GDM1 (cell line): ENCODE results near the gene OR2C3.
"Not testable (repeated sequence)": the region's sequence is repeated elsewhere in the genome, so short reads cannot be mapped to it uniquely, and the experiment has no call there.

Source experiments
- DNase-seq: peaks from one replicate; lab custom pipeline; 2025; lab: John Stamatoyannopoulos, UW

The OR2C3 gene

DNA sequence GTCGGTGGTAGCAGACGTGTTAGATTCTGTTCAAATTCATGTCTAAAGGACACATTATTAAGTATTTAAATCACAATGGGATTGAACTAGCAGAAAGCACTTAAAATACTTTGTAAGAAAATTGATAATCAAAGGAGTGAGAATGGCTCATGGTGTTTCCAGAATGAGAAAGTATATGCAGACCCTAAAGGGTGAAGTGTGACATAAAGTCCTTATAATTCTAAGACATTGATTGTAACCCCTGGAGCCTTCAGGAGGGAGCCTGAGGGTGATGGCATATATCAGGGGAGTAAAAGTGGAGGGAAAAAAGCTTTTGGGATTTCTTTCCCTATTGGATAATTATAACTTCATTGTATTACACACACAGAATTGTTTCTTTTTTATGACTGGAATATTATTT is at the start of gene OR2C3:
TSS of gene OR2C3 (minus strand) at position 101 of the 400 bp plus-strand sequence. CDS start 3,929 bp downstream, outside the sequence.
- no peak for DNase-seq

DNA sequence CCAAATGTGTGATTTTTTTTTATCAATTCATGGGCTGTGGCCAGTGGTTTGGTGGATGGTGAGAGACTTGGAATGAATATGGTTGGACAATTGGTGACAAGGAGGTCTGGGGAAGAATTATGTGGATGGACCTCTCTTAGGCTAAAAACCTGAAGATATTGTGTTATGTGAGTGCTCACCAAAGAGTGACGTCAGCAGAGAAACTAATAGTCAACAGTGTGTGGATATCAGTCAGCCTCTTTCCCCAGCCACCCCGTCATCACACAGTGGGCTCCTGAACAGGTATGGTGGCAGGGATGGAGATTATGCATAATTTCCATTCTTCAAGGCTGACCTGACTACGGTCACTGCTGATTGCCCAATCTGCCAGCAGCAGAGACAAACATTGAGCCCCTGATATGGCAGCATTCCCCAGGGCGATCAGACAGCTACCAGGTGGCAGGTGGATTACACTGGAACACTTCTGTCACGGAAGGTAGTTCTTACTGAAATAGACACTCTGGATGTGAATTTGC is 42.8 kb upstream of the OR2C3 start:
- no peak for DNase-seq

DNA sequence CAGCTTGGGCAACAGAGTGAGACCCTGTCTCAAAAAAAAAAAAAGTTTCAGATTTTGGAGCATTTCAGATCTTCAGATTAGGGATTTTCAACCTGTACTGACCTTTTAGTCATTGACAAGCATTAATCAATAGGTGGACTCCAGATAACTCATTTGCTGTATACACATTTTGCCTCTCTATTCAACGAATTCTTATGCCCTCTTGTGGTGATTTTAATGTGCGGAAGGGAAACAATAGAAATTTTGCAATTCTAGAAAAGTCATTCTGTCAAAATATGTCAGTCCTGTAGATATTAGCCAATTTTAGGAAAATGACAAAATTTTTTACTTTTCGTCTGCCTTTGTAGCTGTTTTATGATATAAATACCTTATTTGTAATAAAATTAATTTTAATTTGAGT is 40.3 kb upstream of the OR2C3 start:
- DNase-seq: peak; percentile 1

DNA sequence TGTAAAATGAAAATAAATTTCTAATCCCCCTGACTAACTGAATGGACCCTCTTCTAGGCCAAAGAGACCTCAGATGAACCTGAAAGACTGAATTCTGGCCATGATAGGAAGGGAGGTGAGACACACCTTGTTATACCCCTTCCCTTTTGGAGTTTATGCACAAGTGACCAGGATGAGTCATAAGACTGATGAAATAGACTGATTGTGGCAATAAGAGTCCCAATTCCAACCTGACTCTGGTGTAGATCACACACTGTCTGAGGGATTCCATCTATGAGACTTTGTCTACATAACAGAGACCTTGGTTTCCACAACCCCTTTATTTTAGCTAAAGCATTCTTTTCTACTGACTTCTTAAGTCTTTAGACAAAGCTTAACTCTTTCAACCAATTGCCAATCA is 38.4 kb upstream of the OR2C3 start:
- no peak for DNase-seq

DNA sequence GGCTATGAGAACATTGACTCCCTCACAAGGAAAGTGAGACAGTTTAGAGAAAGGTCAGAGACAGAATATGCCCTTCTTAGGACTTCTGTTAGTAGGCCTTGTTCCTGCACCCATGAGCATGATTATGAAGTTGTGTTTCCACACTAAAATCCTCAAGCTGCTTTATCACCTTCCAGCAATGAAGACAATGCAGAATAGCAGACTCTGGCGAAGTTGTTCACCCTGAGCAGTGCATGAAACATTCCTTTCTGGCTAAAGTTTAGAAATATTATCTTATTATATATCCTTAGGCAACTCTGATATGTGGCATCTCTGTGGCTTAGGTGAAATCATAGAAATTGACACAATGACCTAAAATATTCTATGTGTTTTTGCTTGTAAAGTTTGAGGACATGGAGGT is 38.0 kb upstream of the OR2C3 start:
- DNase-seq: no peak

DNA sequence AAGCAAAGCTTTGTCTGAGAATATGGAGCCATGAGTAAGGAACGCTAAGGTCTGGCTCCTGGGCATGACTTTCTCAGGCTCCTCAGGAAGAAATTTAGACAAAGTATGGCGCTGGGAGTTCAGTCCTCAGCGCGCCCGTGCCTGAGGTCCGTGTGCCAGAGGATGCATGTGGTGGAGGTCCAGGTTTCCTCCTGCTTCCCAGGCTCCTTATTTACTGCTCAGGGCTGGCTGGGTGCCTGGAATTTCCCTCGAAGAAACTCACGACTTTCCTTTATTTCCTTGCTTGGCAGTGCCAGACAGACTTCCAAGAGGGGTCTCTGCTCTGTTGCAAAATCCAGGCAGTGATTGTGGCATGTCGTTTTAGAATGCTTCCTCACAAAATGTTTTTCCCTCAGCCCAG is 26.0 kb upstream of the OR2C3 start:
- no peak for DNase-seq

DNA sequence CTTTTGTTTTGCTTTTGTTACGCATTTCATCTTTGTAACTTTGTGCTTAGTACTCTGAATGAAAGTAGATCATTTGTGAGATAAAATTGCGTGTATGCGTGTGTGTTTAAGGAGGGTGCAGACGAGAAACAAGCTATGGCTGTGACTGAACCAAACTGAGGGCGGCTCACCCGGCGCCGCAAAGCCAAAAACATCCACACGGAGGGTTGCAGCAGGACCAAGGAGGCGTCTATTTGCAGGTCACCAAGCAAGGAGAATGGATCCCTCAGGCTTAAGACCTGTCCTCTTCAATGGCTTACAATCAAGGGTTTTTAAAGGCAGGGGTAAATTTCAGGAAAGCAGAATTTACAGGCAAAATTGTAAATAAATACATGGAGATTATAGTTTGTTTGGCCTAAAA is 25.5 kb upstream of the OR2C3 start:
- no peak for DNase-seq

DNA sequence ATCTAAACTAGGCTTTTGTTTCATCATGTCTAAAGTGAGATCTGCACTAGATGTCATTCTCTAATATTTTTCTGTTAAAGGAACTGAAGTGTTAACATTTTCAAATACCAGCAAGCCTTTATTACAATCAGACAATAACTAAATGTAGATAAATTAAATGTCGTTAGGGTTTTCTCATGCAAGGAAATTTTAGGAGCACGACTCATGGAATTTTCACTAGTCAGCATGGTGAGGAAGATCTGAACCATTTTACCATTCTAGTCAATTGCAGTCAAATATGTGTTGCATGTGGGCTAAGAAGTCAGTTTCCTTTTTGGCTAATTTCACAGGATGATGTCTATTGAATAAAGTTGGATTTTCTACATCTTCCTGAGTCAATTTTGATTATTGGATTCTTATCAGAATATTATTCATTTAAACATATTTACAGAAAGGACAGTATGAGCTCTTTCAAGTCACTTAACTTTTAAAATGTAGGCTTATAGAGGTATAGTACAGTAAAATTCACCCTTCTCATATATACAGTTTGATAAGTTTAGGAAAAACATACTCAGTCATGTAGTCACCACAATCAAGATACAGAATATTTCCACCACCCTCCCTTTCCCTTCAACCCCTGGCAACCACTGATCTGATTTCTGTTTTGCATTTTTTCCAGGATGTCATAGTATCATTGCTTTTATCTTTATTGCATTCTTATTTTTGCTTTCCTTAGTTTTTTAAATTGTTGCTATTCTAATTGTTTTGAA is 21.9 kb upstream of the OR2C3 start:
- DNase-seq: no peak

DNA sequence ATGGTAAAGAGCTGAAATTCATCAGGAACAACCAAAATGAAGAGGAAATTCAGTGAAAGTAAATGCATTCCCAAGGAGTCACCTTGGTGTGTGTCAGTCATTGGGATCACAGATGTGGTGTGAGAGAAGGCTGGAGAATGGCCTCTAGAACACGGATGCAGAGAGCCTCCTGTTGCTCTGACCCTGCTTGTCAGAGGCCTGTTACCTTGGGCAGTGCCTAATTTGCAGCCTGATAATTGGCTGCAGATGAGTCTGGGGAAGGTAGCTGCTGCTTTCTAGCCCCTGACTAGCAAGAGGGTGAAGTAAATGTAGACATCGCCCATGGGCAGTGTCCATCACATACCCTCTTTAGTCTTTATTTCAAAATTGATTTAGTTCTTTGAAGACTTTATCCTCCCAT is 16.0 kb upstream of the OR2C3 start:
- DNase-seq: no peak

DNA sequence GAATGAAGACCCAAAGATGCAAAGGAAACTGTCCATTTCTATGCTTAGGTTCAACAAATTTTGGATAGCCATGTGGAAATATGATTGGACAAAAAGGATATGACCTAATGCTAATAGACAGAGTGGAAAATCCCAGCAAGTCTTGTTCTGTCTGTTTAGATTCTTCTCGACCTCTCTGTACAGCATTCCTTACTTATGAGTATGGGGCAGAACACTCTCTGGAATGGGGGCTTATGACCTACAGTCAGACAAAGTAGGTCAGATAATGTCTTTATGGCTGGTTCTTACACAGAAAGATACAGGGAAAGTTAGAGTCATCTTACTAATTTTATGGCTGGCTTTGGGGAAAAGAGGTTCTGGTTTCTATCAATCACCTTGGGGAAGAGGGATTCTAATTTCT is 15.5 kb upstream of the OR2C3 start:
- no peak for DNase-seq

DNA sequence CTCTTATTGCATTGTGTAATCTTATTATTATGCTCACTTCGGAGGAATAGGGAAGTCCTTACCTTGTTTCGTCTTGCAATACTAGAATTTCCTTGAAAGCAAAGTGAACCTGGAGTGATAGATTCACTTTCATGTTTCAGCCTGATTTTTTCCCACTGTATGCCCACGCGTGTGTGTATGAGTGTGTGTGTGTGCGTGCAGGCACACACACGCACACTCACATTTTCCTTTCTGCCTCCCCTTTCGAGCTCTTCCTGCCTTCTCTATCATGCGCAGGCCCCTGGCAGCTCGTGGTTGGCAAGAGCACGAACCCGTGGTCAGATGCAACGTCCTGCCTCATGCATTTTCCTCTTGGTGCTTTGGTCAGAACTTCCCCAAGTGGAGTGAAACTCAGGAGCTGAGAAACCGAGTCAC is 12.5 kb upstream of the OR2C3 start, which contains the start of gene GCSAML:
TSS of gene GCSAML (plus strand) at position 366 of the 414 bp plus-strand sequence. CDS start 58 bp downstream, outside the sequence.
- peak; percentile 74 for DNase-seq

DNA sequence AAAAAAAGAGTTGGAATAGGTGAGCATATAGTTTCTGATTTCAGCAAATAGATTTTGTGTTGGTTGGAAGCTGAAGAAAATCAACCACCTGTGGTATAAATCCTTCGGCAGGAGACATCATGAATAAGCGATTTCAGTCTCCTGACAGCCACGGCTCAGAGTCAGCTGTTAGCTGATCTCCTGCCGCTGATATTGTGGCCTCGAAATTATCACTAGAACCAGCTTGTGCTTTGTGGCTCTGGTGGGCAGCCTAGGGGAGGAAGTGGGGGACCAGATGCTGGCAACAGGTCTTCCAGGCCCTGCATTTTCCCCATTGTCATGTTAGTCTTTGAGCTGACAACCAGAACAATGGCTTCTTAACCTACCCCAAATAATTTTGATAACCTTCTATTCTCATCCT is 11.9 kb upstream of the OR2C3 start:
- peak; percentile 91 for DNase-seq

DNA sequence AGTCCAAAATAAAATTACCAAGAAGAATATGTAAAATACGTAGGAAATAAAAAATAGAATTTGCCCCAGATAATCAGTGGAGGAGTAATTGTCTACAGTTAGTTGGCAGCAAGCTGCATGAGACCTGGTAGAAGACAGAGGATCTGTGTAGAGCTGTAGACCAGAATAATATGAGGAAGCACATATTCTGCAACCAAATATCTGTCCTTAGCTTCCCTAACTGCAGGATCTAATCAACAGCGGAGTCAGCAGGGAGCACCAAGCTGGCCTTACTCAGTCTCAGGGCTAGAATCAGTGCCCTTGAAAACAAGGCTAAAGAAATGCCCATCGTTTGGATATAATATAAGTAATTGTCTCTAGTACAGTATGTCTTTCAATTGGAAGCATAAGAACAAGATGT is 6.6 kb upstream of the OR2C3 start:
- DNase-seq: peak; percentile 18

DNA sequence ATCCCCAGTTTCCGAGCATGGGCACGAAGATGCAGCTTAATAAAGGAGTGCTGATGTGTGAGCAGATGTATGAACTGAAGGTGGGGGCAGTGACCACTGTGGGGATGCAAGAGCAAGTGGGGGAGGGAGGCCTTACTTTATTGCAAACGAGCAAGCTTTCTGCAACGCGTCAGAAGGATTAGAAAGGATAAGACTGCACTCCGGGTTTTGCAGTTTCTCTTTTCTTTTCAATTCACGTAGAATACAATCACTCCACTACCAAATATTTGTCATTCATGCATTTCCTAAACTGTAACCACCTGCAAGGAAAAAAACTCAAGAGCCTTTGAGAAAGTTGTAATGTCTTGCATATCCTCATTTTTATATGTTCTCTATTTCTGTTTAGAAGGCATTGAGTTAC is 4.3 kb upstream of the OR2C3 start:
- no peak for DNase-seq

DNA sequence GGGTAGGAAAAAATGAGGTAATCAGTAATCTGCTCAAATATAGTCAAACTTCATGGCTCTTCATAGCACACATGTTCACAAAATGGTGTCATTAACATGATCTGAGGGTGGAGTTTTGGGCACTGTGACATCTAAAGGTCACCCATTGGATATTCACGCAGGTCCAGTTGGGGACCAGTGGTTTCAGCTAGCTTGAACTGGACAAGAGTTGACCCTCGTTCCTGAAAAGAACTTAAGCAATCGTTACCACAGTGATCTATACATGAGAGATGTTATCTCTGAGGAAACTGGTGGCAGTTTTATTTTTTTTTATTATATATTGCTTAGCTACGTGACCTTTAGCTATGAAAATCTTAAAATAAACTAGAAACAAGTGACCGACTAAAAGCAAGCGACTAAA is 3.0 kb upstream of the OR2C3 start:
- DNase-seq: no peak

DNA sequence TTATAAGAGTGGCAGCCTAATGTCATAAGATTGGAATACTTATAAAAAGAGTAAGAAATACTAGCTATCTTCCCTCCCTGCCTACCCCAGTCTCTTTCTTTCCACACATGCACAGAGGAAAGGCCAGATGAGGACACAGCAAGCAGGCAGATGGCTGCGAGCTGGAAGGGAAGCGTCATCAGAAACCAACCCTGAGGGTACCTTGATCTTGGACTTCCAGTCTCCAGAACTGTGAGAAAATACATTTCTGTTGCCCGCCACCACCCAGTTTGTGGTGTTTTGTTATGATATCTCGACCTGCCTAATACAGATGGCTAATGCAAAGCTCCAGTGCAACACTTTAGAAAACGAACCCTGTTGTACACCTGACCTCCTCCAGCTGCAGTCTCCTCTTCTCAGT is 2.3 kb upstream of the OR2C3 start:
- no peak for DNase-seq

DNA sequence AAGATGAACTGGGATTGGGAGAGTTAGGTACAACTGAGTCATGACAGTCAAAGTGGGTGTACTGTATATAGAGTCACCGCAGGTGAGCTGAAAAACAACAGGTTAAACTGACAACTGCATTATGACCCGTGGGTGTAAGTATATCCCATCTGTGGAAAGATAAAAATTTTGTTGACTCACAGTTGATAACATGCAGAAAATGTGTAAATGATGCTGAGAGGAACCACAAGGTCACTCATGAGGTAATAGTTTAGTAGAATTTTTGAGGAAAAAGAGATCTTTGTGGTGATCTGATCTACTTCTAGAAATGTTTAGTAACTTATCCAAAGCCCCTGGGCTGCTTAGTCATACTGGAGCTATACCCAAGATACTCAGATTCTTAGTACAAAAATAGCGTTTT is 838 bp downstream of the OR2C3 start:
- no peak for DNase-seq

DNA sequence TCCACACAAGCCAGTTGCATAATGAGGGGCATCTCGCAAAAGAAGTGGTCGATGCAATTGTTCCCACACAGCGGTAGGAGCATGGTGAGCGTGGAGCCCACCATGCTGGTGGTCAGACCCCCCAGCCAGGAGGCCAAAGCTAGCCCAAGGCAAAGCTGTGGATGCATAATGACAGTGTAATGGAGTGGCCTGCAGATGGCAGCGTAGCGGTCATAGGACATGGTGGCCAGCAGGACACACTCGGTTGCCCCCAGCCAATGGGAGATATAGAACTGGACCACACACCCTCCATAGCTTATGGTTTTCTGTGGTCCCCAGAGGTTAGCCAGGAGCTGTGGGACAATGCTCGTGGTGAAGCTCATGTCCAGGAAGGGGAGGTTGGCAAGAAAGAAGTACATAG is 4.3 kb downstream of the OR2C3 start:
- DNase-seq: no peak

DNA sequence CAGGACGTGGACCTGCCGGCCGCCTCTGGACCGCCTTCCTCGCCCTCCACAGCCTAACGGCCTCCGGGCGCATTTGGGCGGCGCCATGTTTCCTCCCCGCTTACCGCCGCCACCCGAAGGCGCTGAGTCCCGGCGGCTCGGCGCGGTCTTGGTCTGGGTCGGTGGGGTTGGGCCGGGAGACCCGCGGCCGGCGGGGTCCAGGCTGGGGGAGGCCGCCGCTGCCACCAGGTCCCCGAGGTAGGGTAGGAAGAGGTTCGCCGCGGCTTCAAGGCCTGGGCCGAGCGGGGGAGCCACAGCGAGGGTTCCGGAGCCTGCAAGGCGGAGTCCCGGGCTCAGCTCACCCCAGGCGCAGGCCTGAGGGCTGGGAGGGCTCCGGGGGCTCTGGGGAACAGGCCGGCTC is 5.5 kb downstream of the OR2C3 start:
- DNase-seq: no peak

DNA sequence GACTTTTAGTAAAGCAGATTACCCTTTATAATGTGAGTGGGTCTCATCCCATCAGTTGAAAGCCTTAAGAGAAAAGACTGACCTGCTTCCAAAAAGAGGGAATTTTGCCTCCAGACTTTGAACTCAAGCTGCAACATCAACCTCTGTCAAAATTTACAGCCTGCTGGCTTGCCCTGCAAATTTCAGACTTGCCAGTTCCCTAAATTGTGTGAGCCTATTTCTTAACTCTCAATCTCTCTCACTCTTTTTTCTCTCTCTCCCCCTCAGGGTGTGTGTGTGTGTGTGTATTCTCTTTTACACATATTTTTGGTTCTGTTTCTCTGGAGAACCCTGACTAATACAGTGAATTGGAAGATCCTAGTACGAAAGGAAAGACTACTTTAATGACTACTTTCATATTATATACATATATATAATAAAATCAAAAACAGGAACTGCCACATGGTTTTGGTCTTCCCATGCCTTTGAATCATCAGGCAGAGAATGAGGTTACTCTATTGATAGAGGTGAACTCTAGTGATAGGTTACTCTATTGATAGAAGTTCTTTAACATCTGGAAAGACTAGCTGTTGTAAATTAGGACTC is 6.4 kb downstream of the OR2C3 start:
- DNase-seq: no peak

DNA sequence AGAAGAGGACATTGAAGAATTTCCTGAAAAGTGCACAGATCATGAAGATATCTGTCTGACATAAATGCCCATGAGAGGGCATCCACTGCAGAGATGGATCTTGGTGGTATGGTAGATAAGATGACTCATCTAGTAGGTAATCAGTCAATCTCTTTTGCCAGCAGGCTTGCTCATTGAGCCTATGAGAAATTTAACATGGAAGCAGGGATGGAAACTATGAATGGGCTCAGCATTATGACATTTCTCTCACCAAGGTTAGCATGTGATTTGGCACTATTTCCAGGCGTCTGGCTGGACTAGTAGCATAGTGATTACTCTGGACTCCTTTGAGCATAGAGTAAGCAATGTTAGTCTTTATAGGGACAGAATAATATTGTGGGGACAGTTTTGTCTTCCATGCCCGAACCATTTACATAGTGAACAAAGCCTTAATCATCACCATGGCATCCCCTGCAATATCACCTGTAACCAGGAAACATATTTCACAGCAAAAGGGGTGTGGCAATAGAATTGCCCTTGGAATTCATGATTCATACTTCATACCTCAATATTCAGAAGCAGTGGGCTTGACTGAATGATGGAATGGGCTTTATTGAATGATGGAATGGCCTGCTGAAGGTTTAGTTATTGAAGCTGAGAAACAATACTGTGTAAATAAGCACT is 7.3 kb downstream of the OR2C3 start:
- no peak for DNase-seq

DNA sequence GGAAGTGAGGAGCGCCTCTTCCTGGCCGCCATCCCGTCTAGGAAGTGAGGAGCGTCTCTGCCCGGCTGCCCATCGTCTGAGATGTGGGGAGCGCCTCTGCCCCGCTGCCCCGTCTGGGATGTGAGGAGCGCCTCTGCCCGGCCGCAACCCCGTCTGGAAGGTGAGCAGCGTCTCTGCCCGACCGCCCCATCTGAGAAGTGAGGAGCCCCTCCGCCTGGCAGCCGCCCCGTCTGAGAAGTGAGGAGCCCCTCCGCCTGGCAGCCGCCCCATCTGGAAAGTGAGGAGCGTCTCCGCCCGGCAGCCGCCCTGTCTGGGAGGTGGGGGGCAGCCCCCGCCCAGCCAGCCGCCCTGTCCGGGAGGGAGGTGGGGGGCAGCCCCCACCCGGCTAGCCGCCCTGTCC is 14.4 kb downstream of the OR2C3 start:
- DNase-seq: not testable (repeated sequence)

DNA sequence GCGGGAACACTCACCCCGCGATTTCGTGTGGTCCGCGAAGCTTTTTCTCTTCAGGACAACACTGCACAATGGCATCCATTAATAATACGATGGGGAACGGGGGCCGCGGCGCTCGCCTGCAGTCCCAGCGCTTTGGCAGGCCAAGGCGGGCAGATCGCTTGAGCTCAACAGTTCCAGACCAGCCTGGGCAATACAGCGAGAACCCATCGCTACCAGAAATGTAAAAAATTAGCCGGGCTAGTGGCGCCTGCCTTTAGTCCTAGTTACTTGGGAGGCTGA is 17.7 kb downstream of the OR2C3 start:
- no peak for DNase-seq
